Measurements from ENCODE around the gene ZNF507. TPM values are rescaled to one million over a fixed set of nuclear protein-coding genes. Genes with fewer than 3 reads are reported as not detected.

Gene ZNF507
- total RNA-seq, 1 experiment from 2014 or later = 31.1 TPM

DNA sequence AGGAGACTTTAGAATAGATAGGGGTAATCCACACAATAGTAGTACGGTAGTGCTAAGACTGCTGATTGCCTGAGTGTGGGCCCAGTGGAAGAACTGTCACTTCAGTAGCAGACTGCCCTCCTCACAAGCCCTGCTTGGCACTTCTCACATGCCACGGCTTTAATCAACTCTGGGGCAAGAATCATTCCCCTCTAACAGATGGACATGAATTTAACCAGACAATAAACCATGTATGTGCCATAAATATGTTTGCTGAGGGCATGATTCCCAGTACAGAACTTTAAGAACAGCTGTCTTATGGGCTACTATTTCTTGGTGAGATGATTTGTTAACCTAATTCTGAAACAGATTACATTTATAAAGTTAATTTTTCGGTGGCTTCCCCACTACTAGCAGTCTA lies 82.1 kb downstream of the ZNF507 start:
- Histone ChIP-seq H3T11ph (ENCODE audit: low read length) (no peak overlapping the region), H2BK12ac (ENCODE audit: insufficient read length, low read depth, low read length) (no peak overlapping the region), H3K27me3 (ENCODE audit: insufficient read depth, low read length) (no peaks in the 10 kb centered on the region), H4K91ac (ENCODE audit: insufficient read length, low read depth, low read length) (no peak overlapping the region), H2BK5ac (ENCODE audit: insufficient read length, low read length) (no peak overlapping the region), H3K18ac (ENCODE audit: insufficient read length, low read depth, low read length) (no peak overlapping the region), H2AFZ (ENCODE audit: low read length) (no peak overlapping the region), H2BK20ac (ENCODE audit: low read depth, low read length, poor library complexity, severe bottlenecking) (no peak overlapping the region), H3K56ac (ENCODE audit: insufficient read length, low read depth, low read length) (no peak overlapping the region), H4K8ac (replicated peaks; ENCODE audit: insufficient read length, low read depth, low read length) (no peak overlapping the region), H3K4me1 (ENCODE audit: insufficient read depth, low read length) (no peaks in the 10 kb centered on the region), H3K14ac (ENCODE audit: insufficient read depth, low read length) (no peak overlapping the region), H2BK15ac (ENCODE audit: low read depth, low read length) (no peak overlapping the region), H3K9me3 (ENCODE audit: control insufficient read depth, low read depth, low read length) (no peaks in the 10 kb centered on the region), H3K79me2 (ENCODE audit: insufficient read depth, low read length) (no peaks in the 10 kb centered on the region), H3K27ac (ENCODE audit: insufficient read length, low read depth, low read length) (no peak overlapping the region), H4K5ac (ENCODE audit: insufficient read length, low read depth, low read length) (no peak overlapping the region), H3K4me2 (ENCODE audit: insufficient read depth, insufficient read length, low read length) (no peak overlapping the region), H3K79me1 (ENCODE audit: insufficient read depth, low read depth, low read length, poor library complexity, severe bottlenecking) (peaks cover 3% of the 10 kb centered on the region), H3K9ac (ENCODE audit: extremely low read depth, insufficient read length, low read length) (no peak overlapping the region), H3K23ac (ENCODE audit: insufficient read length, low read depth, low read length) (no peak overlapping the region), H3K23me2 (ENCODE audit: insufficient read length, low read depth, low read length, poor library complexity, severe bottlenecking) (no peaks in the 10 kb centered on the region), H2AK5ac (ENCODE audit: insufficient read length, low read length) (no peak overlapping the region), H2BK120ac (ENCODE audit: low read depth, low read length, poor library complexity, severe bottlenecking) (no peak overlapping the region), H4K20me1 (ENCODE audit: control insufficient read depth, insufficient read depth, insufficient read length) (no peaks in the 10 kb centered on the region), H3K4ac (ENCODE audit: low read depth, low read length) (no peak overlapping the region)
- Mint-ChIP-seq H3K36me3 (ENCODE audit: insufficient read depth in 1 of 3, low read depth in 3 of 3) (peaks cover 7 to 22% (median 21%) of the 10 kb centered on the region in 3 experiments; a peak in 6 of 7 replicates), H3K9me3 (no peaks in the 10 kb centered on the region), H3K4me3 (no peak overlapping the region), H3K27me3 (ENCODE audit: low read depth) (no peaks in the 10 kb centered on the region), H3K4me1 (no peaks in the 10 kb centered on the region), H3K27ac (no peak overlapping the region)
- WGBS (ENCODE audit: extremely low coverage, insufficient read length, low lambda C conversion rate) = no CpG with 5 or more reads among the region's 3 CpGs
- TF ChIP-seq, protein P1, sequence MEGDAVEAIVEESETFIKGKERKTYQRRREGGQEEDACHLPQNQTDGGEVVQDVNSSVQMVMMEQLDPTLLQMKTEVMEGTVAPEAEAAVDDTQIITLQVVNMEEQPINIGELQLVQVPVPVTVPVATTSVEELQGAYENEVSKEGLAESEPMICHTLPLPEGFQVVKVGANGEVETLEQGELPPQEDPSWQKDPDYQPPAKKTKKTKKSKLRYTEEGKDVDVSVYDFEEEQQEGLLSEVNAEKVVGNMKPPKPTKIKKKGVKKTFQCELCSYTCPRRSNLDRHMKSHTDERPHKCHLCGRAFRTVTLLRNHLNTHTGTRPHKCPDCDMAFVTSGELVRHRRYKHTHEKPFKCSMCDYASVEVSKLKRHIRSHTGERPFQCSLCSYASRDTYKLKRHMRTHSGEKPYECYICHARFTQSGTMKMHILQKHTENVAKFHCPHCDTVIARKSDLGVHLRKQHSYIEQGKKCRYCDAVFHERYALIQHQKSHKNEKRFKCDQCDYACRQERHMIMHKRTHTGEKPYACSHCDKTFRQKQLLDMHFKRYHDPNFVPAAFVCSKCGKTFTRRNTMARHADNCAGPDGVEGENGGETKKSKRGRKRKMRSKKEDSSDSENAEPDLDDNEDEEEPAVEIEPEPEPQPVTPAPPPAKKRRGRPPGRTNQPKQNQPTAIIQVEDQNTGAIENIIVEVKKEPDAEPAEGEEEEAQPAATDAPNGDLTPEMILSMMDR (conservative IDR thresholded peaks at IDR 0.05) = no peak
- no peak for DNase-seq

Measured in H9 (cell line).